Kidney glomerular epithelial cell (primary cell): ENCODE data around the gene NAA25.
A peak's percentile ranks its signal among the peaks of the same experiment; 100 is the strongest.

Source experiments
- DNase-seq: peaks from one replicate; lab custom pipeline; 2025; lab: John Stamatoyannopoulos, UW

The NAA25 gene

GRCh38 chr12:112108202-112109079 lies at the start of gene NAA25:
TSS of gene NAA25 (minus strand) at chr12:112108783. CDS start at chr12:112108773, 10 bp downstream.
- peak; percentile 81 for DNase-seq

GRCh38 chr12:112153893-112154219 lies 45.3 kb upstream of the NAA25 start:
- no peak for DNase-seq

GRCh38 chr12:112153181-112153892 lies 44.8 kb upstream of the NAA25 start:
- no peak for DNase-seq

GRCh38 chr12:112151766-112152541 lies 43.4 kb upstream of the NAA25 start:
- DNase-seq = no peak

GRCh38 chr12:112149596-112149995 lies 41.0 kb upstream of the NAA25 start:
- no peak for DNase-seq

- no peak for DNase-seq
Measured at GRCh38 chr12:112148031-112148513, 39.5 kb upstream of the NAA25 start.

- DNase-seq = no peak
Measured at GRCh38 chr12:112146123-112146522, 37.5 kb upstream of the NAA25 start.

- DNase-seq = no peak
Measured at GRCh38 chr12:112140728-112141127, 32.1 kb upstream of the NAA25 start.

- no peak for DNase-seq
Measured at GRCh38 chr12:112134731-112135130, 26.1 kb upstream of the NAA25 start.

GRCh38 chr12:112133418-112133817 lies 24.8 kb upstream of the NAA25 start:
- DNase-seq = no peak

GRCh38 chr12:112131686-112132085 lies 23.1 kb upstream of the NAA25 start:
- DNase-seq = no peak

GRCh38 chr12:112130441-112130998 lies 21.9 kb upstream of the NAA25 start:
- peak; percentile 73 for DNase-seq

GRCh38 chr12:112126911-112127310 lies 18.3 kb upstream of the NAA25 start:
- no peak for DNase-seq

- no peak for DNase-seq
Measured at GRCh38 chr12:112126000-112126438, 17.4 kb upstream of the NAA25 start.

GRCh38 chr12:112125250-112125999 lies 16.8 kb upstream of the NAA25 start, which contains the start of gene TRAFD1:
TSS of gene TRAFD1 (plus strand) at chr12:112125560. CDS start at chr12:112130523, 4,963 bp downstream.
- peak; percentile 96 for DNase-seq

- no peak for DNase-seq
Measured at GRCh38 chr12:112124918-112125249, 16.3 kb upstream of the NAA25 start.

- DNase-seq = no peak
Measured at GRCh38 chr12:112122823-112123690, 14.5 kb upstream of the NAA25 start.

GRCh38 chr12:112121780-112122565 lies 13.4 kb upstream of the NAA25 start:
- DNase-seq = peak; percentile 41

- no peak for DNase-seq
Measured at GRCh38 chr12:112117685-112118084, 9.1 kb upstream of the NAA25 start.
